Raji (cell line): ENCODE measurements around the gene ATP5MC2.

Experiments
- POLR2A ChIP-seq: IDR thresholded peaks from 2 replicates; pipeline ENCODE4 v1.6.1; 2011; ENCODE audit warnings: low read depth, low read length, control low read depth; ENCODE audit not compliant: insufficient read depth

ATP5MC2 gene

DNA sequence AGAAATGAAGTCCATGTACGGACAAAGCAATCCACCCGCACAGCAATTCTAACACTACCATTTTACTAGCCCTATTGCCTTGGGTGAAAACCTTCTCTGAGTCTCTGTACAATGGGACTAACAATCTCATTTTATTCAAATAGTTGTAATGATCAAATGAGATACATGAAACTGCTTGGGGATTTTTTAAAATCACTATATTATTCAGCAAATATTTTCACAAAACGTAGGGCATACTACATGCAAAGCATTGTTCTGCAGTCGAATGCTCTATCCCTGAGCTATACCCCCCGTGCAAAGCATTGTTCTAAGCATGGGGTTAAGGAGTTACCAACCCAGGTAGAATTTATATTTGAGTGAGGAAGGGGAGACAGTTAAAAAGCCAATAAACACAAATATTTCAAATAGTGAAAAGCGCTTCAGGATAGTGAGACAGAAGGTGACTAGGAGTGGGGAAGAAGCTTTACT is 49.1 kb downstream of the ATP5MC2 start:
- no peak for TF ChIP-seq POLR2A

DNA sequence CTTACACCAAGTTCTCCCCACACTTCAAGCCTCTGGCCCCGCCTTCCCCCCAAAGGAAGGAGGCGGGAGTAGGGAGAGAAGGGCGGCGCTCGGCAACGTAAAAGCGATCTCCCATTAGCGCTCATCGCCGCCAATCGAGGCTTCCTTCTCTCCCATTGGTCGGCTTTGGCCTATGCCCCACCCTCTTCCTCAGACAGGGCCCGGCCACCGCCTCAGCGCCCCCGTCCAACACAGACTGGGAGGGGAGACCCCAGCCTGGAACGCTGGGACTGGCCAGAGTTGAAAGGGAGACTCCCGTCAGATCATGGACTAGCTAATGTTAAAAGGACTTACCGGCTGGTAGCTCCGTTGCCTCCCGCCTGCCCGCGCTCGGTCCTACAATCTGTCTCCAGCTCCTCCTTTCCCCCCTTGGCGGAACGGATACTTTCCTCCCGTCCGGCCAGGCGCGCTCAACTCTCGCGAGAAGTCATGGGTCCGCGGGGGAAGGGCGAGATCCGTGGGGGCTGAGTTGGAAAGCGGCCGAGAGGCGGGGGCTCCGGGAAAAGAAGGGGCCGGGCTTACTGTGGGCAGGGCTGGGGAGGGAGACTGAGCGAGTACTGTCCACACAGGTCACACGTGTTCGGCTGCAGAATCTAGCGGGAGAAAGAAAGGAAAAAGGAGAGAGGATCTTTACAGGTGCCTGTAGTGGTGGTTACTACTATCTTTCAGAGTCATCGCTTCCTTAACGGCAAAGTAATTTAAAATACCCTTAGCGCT is 49.8 kb downstream of the ATP5MC2 start, which contains the start of gene ATF7:
TSS of gene ATF7 (minus strand) at position 437 of the 756 bp plus-strand sequence. CDS start 25,382 bp downstream, outside the sequence.
- TF ChIP-seq POLR2A, result peak; percentile 90

DNA sequence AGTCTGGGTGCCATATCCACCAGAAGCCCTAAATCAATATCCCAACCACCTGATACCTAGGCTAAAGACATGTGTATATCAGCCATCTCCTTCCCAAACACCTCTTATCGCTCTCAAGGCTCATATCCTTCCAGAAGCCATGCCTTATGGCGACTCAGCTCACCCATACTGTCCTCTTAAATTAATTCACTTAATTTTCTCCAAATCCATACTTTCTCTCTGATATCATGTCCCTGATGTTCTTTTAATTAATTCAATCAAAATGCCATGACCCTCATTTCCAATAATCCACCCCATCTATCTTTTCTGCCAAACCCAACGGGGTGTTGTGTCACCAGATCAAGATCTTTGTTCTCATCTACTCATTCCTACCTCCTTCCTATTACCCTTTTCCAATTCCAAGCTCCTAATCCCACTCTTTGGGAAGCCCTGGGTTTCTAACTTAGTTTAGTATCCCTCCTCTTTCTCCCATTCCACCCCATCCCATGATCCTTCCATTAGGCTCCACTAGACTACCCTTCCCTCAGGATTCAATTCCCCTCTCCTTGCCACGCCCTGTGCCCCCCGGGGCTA is 50.4 kb downstream of the ATP5MC2 start:
- TF ChIP-seq POLR2A, result no peak; the same call in 1 of the 2 replicates

DNA sequence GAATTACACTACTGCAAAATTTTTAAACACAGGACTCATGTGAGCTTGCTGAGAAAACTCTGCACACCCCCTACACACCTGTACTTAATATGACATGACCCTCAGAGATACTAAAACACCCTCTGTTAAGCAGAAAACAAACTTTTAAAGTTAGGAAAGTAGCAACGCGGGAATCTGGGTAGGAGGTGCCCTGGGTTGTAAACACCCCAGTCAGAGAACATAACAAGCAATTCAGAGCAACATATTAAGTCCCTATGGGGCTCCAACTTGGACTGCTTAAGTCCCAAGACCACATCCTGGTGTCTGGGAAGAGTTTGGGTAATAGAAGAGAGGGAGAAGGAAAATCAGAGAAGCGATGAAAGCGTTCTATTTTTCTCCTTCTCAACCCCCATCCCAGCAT is 50.9 kb downstream of the ATP5MC2 start:
- no peak for TF ChIP-seq POLR2A

DNA sequence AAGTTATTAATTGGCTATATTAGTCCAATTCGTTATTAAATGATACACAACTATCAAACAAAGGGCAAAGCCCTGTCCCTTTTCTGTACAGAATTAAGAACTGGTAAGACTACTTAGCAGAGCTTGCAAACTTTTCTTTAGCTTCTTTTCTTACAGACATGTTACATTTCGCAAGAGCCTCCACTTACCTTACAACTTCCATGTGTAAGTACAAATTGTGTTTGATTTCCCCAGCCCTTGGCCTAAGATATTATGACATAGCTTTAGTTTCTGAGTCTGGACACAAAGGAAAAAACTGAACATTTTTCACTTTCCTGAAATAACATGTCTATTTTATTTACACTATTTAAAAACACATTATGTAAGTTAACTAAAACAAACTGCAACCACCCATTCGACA is 51.4 kb downstream of the ATP5MC2 start:
- no peak for TF ChIP-seq POLR2A

DNA sequence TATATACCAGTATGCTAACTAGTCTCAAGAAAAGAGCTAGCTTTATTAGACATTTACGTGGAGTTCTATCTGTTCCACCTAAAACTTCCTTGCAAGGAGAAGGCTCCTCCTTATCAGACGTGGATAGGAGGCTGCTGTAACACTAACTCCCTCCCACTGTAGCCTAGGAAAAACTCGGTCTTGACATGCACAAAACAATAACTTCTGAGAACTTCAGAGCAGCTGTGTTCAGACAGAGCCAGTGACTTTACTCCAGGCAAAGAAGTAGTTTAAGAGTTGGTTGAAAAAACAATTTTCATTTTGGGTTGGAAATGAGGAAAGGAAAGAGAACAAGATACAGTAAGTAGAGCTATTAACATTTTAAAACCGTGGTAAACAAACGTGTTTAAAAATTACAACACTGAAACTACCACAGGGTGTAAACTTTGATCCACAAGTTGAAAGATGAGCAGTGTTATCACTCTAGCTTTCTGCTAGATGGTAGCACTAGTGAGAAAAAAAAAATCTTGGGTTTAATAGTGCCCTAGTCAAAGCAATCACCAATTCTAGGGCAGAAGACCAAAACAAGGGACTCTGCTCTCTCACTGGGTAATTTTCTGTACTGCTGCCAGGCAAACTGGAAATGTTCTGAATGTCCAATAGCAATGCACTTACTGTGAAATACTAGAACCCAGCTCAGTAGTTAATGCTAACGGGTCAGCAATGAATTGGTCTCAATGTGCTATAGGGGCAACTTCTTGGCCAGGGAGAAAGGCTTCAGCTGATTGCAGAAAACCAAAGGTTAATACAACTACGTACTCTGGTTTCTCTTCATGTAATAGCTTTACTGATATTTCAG is 52.1 kb downstream of the ATP5MC2 start:
- TF ChIP-seq POLR2A, result no peak

DNA sequence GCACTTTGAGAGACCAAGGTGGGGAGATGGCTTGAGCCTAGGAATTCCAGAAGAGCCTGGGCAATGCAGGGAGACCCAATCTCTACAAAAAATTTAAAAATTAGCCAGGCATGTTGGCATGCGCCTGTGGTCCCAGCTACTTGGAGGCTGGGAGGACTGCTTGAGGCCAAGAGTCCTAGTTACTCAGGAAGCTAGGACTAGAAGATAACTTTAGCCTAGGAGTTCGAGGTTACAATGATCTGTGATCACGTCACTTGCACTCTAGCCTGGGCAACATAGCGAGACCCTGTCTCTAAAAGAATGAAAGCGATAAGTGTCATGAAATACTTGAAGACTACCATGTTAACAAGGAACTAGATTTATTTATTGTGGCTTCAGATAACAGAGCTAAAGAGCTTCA is 53.2 kb downstream of the ATP5MC2 start:
- TF ChIP-seq POLR2A, result no peak

DNA sequence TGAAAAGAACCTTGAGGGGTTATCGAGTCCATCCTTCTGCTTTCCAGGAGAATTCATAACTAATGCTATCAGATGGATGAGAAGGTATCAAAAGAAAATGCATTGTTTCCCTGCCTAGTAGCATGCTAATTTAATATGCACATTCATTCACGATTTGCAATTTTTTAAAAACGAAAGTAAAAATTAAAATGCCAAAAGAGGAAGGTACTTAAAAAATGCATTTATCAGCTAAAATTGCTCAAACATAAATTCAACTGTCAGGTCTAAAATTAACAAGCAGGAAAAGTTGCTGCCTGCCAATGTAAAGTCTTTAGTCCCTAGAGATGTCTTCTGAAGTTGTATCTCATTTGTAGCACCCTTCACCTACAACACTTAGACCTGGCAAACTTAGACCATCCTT is 57.6 kb downstream of the ATP5MC2 start:
- TF ChIP-seq POLR2A, result no peak

DNA sequence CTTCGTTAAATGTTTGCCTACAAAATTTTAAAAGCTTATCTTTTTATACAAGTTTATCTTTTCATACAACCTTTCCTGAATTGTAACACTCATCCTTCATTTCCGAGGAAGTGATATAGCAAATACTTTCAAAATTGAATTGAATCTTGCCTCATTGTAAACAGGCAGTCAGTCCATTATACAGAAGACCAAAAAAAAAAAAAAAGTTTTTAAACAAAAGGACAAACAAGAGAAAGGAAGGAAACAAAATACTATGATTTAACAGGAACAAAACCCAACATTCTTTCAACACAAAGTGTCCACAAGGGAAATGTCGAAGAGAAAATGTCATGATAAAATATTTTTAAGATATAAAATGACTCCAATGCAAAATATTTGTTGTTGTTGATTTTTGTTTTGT is 58.2 kb downstream of the ATP5MC2 start:
- TF ChIP-seq POLR2A, result no peak

DNA sequence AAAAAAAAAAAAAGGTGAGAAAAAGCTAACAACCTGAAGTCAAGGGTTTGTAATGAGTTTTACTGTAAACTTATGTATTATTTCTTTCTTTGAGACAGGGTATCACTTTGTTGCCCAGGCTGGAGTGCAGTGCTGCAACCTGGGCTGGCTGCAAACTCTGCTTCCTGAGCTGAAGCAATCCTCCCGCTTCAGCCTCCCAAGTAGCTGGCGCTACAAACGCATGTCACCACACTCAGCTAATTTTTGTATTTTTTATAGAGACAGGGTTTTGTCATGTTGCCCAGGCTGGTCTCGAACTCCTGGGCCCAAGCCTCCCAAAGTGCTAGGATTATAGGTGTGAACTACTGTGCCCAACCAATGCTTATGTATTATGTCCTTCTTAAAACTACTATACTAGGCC is 58.9 kb downstream of the ATP5MC2 start:
- no peak for TF ChIP-seq POLR2A
